ENCODE results near the gene LYRM2.
A peak's percentile ranks its signal among the peaks of the same experiment; 100 is the strongest.
"Not testable (repeated sequence)": the region's sequence is repeated elsewhere in the genome, so short reads cannot be mapped to it uniquely, and the experiment has no call there.

The LYRM2 gene

DNA sequence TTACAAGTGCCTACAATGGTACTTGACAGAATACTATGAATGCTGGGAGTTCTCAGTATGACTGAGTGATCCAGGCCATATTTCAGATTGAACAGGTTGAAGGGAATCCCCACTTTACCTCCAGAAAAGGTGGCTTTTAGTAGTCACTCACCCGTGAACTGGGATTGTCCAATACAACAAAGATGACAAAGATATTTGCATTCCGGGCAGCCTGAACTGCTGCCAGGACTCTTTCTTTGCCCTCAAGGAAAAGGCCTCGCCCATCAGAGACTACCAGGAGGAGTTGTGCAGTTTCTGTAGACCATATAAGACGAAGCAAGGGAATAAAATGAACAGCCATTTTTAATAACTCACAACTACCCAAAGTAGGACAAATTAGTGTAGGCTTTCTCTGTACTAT is 6.3 kb upstream of the LYRM2 start:
- DNase-seq (ENCODE audit: low spot score), result no peak

DNA sequence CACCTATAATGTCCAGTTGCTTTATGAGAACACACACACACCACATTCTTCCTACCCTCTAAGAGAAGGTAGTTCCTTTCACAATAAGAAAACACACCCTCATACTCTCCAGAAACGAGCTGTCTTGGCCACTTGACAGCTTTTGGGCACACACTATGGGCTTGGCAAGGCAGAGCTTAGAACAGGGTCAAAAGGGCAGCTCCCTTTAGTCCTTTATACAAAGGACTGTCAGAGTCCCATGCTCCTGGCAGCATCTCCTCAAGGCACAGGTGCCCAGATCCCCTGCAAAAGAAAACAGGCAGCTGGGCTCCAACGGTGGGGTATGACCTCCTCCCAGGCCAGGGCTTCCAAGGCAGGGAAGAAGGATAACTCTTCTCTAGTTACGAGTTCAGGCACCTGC is 4.9 kb upstream of the LYRM2 start:
- no peak for DNase-seq (ENCODE audit: low spot score)

DNA sequence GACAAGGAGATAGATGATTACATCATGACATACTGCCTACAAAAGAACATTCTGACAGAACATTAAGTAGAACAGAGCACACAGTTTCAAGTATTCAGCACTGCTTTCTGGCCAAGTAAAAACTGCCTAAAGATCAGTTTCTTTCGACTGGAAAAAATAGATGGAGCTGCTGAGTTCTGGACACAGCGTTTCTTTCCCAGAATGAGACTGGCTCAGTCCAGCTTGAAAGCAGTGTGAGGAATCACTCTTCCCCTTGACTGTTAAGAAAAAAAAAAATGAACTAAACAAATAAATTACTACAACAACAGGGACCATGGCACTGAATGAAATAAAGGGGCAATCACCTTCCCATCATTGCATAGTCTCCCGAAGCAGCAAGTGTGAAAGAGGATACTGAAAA is 4.4 kb upstream of the LYRM2 start:
- no peak for DNase-seq (ENCODE audit: low spot score)

DNA sequence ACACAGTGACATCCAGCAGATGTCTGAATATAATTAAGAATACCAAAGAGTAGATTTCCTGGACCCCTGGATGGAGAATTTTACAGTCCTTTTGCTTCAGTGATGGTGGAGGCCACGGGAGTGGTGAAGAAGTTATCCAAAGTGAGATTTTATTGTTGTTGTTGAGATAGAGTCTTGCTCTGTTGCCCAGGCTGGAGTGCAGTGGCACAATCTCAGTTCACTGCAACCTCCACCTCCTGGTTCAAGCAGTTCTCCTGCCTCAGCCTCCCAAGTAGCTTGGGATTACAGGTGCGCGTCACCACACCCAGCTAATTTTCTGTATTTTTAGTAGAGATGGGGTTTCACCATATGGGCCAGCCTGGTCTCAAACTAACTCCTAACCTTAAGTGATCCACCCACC is 3.0 kb upstream of the LYRM2 start:
- not testable (repeated sequence) for DNase-seq (ENCODE audit: low spot score)

DNA sequence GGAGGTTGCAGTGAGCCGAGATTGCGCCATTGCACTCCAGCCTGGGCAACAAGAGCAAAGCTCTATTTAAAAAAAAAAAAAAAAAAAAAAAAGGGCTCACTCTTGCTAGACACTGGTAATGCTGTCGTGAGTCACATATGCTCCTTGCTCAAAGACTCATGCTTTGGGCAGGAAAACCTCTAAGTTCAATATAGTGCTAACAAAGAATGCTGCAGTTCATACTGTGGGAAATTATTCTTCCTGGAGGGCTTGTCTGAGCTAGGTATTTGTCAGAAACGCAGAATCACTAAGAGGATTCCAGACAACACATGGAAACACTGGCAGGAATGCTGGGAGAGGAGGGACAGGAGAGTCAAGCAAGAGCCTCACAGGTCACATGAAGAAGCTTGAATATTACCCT is 2.3 kb upstream of the LYRM2 start:
- peak; percentile 21 for DNase-seq (ENCODE audit: low spot score)

DNA sequence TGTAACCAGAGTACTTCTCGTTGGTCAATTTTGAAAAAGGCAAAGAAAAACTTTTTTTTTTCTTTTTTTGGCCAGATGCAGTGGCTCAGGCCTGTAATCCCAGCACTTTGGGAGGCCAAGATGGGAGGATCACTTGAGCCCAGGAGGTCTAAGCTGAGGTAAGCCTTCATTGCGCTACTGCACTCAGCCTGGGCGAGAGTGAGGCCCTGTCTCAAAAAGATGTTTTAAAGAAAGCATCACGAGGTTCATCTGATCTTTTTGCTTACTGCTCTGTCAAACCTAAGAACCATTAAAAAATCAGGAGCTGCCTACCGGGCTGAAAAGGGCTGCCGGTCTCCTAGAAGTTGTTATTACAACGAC is 607 bp downstream of the LYRM2 start:
- no peak for DNase-seq (ENCODE audit: low spot score)

DNA sequence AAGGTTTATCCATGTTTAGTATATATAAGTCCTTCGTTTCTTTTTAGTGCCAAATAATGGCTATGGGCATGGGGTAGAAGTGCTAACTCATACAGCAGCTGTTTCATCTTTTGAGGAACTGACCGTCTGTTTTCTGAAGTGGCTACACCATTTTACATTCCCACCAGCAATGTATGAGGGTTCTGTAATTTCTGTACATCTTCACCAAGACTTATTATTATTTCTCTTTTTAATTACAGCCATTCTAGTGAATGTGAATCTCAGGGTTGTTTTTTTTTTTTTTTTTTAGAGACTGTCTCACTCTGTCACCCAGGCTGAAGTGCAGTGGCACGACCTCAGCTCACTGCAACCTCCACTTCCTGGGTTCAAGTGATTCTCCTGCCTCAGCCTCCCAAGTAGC is 2.1 kb downstream of the LYRM2 start:
- not testable (repeated sequence) for DNase-seq (ENCODE audit: low spot score)

DNA sequence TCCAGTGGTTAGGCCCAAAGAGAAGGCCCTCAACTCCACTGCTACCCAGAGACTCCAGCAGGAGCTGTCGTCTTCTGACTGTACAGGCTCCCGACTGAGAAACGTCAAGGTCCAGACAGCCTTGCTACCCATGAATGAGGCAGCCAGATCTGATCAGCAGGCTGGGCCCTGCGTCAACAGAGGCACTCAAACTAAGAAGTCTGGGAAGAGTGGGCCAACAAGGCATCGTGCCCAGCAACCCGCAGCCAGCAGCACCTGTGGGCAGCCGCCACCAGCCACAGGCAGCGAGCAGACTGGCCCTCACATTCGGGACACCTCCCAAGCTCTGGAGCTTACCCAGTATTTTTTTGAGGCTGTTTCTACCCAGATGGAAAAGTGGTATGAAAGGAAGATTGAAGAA is 8.1 kb downstream of the LYRM2 start:
- DNase-seq (ENCODE audit: low spot score), result no peak

DNA sequence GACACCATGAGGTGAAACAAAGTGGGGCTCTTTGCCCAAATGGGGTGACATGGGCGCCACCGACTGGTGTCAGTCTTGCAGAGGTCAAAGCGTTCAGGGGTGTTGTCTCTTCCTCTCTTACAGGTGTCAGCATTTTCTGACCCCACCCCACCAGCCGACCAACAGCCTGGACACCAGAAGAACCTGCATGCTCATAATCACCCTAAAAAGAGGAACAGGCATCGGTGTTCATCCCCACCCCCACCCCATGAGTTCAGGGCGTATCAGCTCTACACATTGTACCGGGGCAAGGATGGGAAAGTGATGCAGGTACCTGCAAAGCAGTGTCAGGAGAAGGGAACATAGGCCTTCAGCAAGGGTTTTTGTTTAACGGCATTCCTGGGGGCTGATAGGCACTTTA is 14.8 kb downstream of the LYRM2 start:
- no peak for DNase-seq (ENCODE audit: low spot score)

DNA sequence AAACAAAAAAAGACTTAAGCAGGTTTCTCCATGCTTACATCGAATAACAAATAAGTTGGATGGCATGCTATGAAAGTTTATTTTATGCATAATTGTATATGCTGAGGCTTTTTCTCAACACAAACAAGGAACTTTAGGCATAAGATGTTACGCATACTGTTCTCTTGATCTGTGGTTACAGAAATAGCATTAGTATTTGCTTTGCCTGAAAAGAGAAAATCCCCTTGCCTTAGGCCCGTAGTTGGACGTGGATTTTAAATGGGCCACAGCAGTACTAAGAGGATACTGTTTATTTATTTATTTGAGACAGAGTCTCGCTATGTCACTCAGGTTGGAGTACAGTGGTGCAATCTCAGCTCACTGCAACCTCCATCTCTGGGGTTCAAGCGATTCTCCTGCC is 19.0 kb downstream of the LYRM2 start:
- DNase-seq (ENCODE audit: low spot score), result no peak

DNA sequence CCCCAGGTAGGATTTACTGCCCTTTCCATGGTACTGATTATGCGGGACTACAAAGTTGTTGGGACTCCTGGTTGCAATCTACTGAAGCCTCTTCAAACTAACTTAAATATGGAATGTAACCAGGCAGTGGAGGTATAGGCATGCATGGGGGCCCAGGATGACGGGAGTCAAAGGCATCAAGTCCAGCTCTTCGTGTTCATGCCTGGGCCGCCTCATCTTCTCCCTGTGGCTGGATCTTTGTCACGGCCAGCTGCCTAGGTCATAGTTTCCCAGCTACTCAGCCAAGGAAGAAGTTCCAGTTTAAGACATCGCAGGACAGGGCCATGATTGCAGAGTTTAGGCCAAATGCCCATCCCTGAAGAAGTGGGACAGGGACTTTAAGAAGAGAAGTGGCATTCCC is 20.5 kb downstream of the LYRM2 start:
- no peak for DNase-seq (ENCODE audit: low spot score)

DNA sequence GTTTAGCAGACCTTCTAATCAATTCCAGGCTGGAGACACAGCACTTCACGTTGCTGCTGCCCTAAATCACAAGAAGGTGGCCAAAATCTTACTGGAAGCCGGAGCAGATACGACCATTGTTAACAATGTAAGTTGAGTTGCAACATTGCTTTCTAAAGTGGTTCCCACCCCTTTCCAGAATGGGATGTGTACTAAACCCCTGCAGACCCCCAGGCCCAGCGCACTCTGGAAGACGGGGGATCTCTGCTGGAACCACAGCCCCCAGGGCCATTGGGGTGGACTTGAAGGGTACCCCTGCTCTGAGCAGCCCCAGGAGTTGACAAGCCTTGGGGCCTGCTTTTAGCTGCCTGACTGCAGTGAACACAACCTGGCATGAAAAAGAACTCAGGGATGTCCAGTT is 22.0 kb downstream of the LYRM2 start:
- DNase-seq (ENCODE audit: low spot score), result no peak

DNA sequence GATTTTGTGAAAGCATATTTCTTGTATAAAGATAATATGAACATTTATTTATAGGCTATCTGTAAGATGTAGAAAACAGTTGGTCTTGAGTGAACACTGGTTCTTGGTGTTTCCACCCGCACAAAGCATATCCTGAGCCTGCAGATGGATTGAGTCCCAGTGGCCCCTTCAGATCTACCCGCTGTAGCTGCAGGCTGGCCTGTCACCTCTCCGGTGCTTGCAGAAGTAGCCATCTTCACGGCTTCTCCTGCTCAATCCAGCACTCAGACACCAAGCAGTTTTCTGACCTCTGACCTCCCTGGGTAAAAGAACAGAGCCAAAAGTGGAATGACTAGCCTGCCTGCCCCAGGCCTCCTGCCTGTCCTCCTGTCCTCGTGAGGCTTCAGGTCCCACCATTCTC is 22.7 kb downstream of the LYRM2 start:
- DNase-seq (ENCODE audit: low spot score), result no peak

DNA sequence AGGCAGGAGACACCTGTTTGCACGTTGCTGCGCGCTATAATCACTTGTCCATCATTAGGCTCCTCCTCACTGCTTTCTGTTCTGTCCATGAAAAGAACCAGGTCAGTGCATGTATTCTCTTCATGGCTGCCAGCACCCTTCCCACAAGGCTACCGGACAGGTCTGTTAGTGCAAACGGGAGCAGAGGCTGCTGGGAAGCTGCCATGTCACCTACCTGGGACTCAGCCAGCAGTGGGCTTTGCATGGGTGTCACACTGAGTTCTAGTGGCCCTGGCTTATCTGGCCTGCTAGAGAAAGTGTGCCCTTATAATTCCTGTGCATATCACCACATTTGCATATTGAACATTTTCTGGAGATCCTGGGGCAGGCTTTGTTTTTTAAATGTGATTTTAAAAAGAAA is 24.8 kb downstream of the LYRM2 start:
- no peak for DNase-seq (ENCODE audit: low spot score)

DNA sequence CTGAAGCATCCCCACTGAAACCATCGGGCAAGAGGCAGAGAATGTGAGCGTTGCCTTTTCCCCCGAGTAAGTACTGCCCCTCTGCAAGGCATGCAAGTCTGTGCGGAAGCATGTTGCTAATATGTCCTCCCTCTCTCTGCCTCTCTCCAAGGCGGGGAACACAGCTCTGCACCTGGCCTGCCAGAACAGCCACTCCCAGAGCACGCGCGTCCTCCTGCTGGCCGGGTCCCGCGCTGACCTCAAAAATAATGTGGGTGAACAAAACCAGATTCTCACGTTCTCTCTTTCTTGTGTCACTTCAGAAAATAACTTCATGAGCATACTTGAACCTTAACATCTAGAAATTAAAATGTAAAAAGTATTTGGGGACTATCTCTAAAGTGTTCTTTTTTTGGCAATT is 26.4 kb downstream of the LYRM2 start:
- DNase-seq (ENCODE audit: low spot score), result no peak

DNA sequence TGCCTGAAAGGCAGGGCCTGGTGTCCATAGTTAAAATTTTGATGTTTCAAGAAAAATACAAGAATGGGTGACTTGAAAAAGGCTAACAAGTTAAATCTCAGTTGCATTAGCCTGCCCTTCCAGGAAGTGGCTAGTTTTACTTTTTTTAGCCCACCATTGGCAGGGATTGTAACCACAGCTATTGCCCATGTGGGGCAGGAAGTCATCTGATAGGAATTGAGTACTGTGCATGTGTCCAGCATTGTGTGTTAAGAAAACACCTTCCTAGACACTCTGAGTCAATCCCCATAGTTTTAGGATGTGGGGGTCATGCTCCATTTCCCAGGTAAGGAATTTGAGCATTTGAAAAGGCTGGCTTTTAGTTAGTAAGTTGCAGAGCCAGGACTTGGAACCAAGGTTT is 26.9 kb downstream of the LYRM2 start:
- no peak for DNase-seq (ENCODE audit: low spot score)

DNA sequence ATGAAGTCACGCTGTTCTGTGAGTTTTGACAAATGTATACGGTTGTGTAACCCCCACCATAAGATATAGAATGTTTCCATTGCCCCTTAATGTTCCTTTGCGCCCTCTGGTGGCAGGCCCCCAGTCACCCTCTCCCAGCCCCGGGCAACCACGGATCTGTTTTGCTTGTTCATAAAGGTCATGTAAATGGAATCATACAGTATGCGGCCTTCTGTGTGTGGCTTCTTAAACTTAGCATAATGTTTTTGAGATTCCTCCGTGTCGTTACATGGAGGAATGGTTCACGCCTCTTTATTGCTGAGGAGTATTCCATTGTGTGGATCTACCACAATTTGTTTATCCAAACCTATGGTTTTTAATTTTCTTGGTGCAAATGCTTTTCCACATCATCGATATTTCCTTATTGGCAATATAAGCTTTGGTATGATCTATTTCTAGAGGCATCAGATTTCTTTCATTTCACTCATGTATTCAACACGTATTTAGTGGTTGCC is 28.4 kb downstream of the LYRM2 start:
- peak; percentile 43 for DNase-seq (ENCODE audit: low spot score)

DNA sequence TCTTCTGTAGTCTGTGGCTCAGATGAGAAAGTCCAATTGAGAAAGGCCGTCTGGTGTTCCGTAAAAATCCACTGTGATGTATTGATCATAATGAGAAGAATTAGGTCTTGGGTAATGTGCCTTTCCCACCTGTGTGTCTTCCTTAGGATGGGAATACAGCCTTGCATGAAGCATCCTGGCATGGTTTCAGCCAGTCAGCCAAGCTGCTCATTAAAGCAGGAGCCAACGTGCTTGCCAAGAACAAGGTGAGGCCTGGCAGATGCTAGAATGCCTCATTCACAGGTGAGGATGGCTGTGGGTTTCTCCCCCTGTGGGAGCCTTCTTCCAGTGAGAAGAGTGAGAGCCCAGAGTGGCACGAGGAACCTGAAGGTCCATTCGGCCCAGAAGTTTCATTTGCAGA is 32.7 kb downstream of the LYRM2 start:
- DNase-seq (ENCODE audit: low spot score), result no peak

DNA sequence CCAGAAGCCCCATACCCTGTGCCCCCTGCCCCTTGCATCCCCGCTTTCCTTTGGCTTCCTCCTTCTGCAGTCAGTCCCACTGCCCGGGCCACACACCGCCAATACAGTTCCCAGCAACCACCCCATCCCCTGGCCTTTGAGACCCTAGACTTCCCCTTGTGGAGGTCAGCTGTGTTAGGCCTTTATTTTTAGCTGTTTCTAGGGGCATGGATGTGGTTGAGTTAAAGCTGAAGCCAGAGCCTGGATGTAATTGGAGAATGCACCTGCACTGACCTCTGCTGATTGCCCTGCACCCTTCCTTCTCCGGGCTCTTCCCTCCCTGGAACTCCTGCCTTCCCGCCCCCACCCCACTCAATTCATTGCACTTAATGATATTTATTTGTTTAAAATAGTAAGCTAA is 33.9 kb downstream of the LYRM2 start:
- DNase-seq (ENCODE audit: low spot score), result no peak

DNA sequence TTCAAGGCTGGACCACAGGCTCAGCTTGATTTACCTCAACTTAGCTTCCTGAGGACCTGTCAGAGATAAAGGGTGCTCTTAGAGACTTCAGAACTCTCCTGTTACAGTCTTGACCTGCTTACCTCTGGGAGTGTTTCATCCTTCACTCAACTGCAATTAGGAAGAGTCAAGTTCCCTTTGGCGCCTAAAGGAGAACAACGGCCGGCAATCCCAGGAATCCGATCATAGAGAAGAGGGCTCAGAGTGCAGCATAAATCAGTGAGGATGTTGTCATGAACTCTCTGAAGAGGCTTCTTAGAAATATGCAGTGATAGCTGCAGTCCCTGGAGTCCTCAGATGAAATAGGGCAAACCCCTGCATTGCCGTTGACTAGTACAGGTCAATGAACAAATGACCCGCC is 36.4 kb downstream of the LYRM2 start:
- no peak for DNase-seq (ENCODE audit: low spot score)

DNA sequence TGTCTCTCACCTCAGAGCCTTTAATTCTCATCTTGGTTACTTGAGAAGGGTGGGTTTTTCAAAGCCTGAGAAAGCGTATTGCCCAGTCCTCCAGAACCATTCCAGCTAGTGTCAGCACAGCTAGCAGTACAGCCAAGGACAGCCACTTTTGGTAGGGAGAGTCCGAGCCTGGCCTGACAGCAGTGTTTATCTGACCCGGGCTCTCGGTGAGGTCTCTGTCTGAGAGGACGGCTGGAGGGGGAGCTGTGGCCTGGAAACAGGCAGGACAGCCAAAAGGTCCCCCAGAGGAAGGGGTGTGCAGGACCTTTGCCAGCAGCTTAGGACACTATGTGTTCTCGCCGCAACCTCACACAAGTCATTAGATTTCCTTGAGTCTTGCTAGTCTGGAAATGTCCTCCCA is 38.8 kb downstream of the LYRM2 start:
- DNase-seq (ENCODE audit: low spot score), result no peak

DNA sequence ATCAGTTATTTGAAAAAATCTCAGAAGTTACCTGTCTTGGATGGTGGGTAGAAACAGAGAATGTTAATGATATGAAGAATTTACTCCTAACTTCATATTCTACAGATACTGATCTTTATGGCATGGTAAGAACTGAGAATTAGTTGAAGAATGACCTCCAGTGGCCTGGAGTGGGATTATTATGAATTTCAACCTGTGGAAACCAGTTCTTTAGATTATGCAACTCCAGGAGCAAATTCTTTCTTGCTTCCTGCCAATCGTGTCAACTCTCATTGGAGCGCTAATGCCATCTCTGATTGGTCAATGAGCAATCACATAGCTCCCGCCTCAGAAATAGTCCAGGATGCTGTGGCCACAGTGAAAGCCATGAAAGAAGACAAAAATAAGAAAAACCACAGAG is 40.6 kb downstream of the LYRM2 start:
- DNase-seq (ENCODE audit: low spot score), result peak; percentile 20

DNA sequence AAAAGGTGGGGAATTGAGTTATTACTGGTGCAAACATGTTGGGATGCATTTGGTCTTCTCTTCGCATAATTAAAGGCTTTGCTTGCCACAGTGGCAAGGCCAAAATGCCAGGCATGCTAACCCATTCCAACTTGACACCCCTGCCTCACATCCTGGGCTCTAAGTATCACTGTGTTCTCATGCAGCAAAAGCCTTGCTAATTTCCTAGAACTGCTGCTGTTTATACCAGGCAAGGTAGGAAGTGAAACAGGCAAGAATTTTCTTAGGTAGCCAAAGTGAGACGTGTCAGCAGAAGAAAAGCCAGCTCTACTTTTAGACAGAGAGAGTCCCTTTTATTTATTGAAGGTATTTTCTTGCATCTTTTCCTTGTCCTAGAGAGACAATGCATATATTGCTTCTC is 41.2 kb downstream of the LYRM2 start:
- DNase-seq (ENCODE audit: low spot score), result no peak

DNA sequence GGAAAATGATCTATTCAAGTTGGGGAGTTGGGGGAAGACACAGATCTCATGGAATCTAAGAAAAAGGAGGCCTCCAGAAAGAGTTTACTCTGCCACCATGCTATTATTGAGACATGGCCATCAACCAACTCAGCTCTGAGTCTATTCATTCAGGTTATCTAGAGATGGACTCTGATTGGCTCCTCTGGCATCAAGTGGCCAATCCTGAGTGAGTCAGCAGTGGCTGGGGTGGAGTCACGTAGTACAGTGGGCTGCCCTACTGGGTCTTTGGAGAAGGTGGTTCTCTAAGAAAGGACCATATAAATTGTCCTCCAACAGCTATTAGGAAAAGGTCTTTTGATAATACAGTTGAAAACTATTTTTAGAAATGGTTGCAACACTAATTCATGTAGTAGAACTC is 42.1 kb downstream of the LYRM2 start:
- no peak for DNase-seq (ENCODE audit: low spot score)

DNA sequence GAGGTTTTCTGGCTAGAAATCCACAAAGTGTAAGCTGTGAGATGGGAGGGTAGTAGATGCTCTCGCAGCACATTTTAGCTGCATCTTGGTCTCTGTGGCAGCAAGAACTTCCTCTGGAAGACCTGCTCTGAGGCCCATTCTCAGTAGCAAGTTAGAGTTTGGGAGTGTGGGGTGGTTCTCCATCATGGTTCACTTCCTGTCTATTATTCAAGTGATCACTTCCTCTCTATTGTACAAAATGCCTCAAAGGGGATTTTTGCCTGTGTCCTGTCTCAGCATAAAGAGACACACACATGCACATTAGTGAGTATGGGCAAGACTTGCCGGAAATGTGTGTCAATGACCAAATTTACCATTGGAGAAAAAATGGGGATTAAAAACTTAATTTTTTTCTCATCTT is 42.5 kb downstream of the LYRM2 start:
- DNase-seq (ENCODE audit: low spot score), result no peak

Data from AG08396 (cell line).